Left lobe of liver (tissue), 2 donors: ENCODE results near the gene DYDC2. TPM values are rescaled to one million over a fixed set of nuclear protein-coding genes. Genes with fewer than 3 reads are reported as not detected.
A peak's percentile ranks its signal among the peaks of the same experiment; 100 is the strongest.
"Not testable (repeated sequence)": the region's sequence is repeated elsewhere in the genome, so short reads cannot be mapped to it uniquely, and the experiment has no call there.

Experiments used
- ATAC-seq: fragments of 200-7000 bp; cut with Tn5 transposase; one replicate; pipeline ENCODE4 v1.9.1; 2020; ENCODE audit warnings: mild to moderate bottlenecking, moderate library complexity
- DNase-seq: peaks from one replicate; pipeline ENCODE4 v3.0.0-alpha.2; 2020; ENCODE audit warnings: low spot score
- total RNA-seq: library from RNA; stranded (reverse); gene quantifications from one replicate; pipeline ENCODE4 v1.2.1, GENCODE V29; 2021
- donor health status: DM: no; HTN: no; CAD: no; lungs with moderate emphysema.
- donor health status: DM: no; HTN: yes; CAD: no.

The DYDC2 gene
- total RNA-seq, 1 donor from 2014 or later, result 0.48 TPM

GRCh38 chr10:80411681-80412220, 55.2 kb downstream of the DYDC2 start:
- ATAC-seq, result no peak
- no peak for DNase-seq

- ATAC-seq (no peak), DNase-seq (no peak)
Observed at GRCh38 chr10:80412486-80412885, 55.9 kb downstream of the DYDC2 start.

- no peak for ATAC-seq
Observed at GRCh38 chr10:80413271-80413996, 56.9 kb downstream of the DYDC2 start.

GRCh38 chr10:80414142-80414895, 57.7 kb downstream of the DYDC2 start:
- DNase-seq (peak; percentile 68), ATAC-seq (peak; percentile 82)

More at GRCh38 chr10:80413271-80413996, 56.9 kb downstream of the DYDC2 start:
- no peak for DNase-seq

GRCh38 chr10:80415734-80416478, 59.3 kb downstream of the DYDC2 start:
- ATAC-seq (no peak), DNase-seq (no peak)

- DNase-seq (no peak), ATAC-seq (peak; percentile 10)
Observed at GRCh38 chr10:80416479-80417098, 60.0 kb downstream of the DYDC2 start.

- not testable (repeated sequence) for DNase-seq
Observed at GRCh38 chr10:80417256-80417655, 60.7 kb downstream of the DYDC2 start.

More at GRCh38 chr10:80417256-80417655, 60.7 kb downstream of the DYDC2 start:
- ATAC-seq, result not testable (repeated sequence)

Other genes with a start within 250 kb of the DYDC2 start
- 2.2 TPM for gene PLAC9, start 224.1 kb upstream of the DYDC2 start, total RNA-seq
- gene ANXA11, start 151.2 kb upstream of the DYDC2 start, total RNA-seq, result 42.7 TPM
- gene MAT1A, start 67.1 kb upstream of the DYDC2 start, total RNA-seq, result 928 TPM
- gene DYDC1, start within 50 bp of the DYDC2 start, total RNA-seq, result not detected
- 82.1 TPM for gene PRXL2A, start 51.8 kb downstream of the DYDC2 start, total RNA-seq
- 31.3 TPM for gene TSPAN14, start 97.5 kb downstream of the DYDC2 start, total RNA-seq
- gene SH2D4B, start 181.1 kb downstream of the DYDC2 start, total RNA-seq, result not detected